HL-60 (cell line): Measurements from ENCODE around the gene COLEC11.

Experiments used
- GABPA ChIP-seq: IDR thresholded peaks from 2 replicates; pipeline ENCODE4 v1.6.1; 2012; ENCODE audit warnings: low read depth
- POLR2AphosphoS5 ChIP-seq: IDR thresholded peaks from 2 replicates; pipeline ENCODE4 v1.6.1; 2012; ENCODE audit warnings: low read depth
- TF ChIP-seq, protein P1 (sequence below): IDR thresholded peaks from one replicate; pipeline ENCODE4 v1.5.1; 2011; ENCODE audit warnings: low read length, control low read depth, inconsistent platforms; ENCODE audit not compliant: insufficient read depth
- TF ChIP-seq, protein P2 (sequence below): IDR thresholded peaks from 2 replicates; pipeline ENCODE4 v1.6.1; 2012; ENCODE audit warnings: low read depth; ENCODE audit not compliant: insufficient replicate concordance

DNA sequence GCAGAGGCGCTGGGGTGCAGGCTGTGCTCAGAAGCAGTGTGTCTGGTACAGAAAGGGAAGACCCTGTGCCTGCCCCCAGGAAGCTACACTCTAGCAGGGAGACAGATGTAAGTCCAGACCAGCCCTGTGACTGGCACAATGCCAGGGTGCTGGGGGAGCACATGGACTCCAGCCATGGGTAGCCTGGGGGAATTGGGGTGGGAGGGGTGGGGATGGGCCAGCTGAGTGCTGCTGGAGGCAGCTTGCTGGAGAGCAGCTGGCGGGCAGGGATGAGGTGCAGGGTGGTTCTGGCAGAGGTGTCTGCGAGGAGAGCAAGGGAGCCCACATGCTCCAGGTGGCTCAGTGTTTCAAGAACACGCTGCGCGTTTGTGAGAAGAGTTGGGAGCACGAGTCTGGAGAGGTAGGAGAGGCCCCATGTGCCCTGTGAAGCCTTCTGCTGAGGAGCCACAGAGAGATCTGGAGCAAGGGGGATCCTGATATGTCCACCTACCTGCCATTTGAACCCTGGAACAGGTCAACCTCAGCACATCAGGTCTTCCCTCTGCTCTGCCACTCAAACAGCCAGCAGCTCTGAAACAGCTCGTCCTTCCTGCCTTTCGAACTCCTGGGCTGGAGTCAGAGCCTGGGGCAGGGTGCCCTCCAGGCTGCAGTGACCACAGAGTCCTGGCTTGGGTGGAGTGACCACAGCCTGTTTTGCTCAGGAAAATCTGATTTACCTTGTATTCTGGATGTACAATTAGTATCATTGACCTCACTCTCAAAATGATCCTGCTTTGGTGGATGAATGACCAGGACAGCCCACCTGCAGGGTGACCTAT lies 78.2 kb downstream of the COLEC11 start:
- TF ChIP-seq, protein P1, sequence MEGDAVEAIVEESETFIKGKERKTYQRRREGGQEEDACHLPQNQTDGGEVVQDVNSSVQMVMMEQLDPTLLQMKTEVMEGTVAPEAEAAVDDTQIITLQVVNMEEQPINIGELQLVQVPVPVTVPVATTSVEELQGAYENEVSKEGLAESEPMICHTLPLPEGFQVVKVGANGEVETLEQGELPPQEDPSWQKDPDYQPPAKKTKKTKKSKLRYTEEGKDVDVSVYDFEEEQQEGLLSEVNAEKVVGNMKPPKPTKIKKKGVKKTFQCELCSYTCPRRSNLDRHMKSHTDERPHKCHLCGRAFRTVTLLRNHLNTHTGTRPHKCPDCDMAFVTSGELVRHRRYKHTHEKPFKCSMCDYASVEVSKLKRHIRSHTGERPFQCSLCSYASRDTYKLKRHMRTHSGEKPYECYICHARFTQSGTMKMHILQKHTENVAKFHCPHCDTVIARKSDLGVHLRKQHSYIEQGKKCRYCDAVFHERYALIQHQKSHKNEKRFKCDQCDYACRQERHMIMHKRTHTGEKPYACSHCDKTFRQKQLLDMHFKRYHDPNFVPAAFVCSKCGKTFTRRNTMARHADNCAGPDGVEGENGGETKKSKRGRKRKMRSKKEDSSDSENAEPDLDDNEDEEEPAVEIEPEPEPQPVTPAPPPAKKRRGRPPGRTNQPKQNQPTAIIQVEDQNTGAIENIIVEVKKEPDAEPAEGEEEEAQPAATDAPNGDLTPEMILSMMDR = no peak
- TF ChIP-seq GABPA (no peak), POLR2AphosphoS5 (no peak)
- TF ChIP-seq, protein P2, sequence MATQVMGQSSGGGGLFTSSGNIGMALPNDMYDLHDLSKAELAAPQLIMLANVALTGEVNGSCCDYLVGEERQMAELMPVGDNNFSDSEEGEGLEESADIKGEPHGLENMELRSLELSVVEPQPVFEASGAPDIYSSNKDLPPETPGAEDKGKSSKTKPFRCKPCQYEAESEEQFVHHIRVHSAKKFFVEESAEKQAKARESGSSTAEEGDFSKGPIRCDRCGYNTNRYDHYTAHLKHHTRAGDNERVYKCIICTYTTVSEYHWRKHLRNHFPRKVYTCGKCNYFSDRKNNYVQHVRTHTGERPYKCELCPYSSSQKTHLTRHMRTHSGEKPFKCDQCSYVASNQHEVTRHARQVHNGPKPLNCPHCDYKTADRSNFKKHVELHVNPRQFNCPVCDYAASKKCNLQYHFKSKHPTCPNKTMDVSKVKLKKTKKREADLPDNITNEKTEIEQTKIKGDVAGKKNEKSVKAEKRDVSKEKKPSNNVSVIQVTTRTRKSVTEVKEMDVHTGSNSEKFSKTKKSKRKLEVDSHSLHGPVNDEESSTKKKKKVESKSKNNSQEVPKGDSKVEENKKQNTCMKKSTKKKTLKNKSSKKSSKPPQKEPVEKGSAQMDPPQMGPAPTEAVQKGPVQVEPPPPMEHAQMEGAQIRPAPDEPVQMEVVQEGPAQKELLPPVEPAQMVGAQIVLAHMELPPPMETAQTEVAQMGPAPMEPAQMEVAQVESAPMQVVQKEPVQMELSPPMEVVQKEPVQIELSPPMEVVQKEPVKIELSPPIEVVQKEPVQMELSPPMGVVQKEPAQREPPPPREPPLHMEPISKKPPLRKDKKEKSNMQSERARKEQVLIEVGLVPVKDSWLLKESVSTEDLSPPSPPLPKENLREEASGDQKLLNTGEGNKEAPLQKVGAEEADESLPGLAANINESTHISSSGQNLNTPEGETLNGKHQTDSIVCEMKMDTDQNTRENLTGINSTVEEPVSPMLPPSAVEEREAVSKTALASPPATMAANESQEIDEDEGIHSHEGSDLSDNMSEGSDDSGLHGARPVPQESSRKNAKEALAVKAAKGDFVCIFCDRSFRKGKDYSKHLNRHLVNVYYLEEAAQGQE = no peak
